ENCODE results near the gene NTN4.

DNA sequence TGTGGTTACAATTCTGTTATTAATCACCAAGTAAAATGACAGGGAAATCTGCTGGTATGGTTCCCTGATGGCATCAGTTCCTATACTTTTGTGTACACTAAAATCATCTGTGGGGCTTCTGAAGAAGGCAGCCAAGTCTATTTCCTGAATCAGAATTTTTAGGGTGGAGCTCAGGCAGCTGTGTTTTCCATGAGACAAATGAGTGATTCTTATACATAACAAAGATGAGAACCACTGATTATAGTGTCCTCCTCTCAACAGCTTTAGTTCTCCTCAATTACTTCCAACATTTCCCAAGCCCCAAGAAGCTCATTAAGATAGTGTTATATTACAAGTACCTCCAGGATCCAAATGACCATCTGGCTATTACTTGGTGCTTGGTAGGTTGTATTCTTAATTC lies 174.8 kb downstream of the NTN4 start:
- peak; percentile 59; the same call in 1 of the 2 replicates for TF ChIP-seq POLR2AphosphoS5 (IDR thresholded peaks at IDR 0.05; ENCODE audit: low read depth, low read length)
- TF ChIP-seq, protein P1, sequence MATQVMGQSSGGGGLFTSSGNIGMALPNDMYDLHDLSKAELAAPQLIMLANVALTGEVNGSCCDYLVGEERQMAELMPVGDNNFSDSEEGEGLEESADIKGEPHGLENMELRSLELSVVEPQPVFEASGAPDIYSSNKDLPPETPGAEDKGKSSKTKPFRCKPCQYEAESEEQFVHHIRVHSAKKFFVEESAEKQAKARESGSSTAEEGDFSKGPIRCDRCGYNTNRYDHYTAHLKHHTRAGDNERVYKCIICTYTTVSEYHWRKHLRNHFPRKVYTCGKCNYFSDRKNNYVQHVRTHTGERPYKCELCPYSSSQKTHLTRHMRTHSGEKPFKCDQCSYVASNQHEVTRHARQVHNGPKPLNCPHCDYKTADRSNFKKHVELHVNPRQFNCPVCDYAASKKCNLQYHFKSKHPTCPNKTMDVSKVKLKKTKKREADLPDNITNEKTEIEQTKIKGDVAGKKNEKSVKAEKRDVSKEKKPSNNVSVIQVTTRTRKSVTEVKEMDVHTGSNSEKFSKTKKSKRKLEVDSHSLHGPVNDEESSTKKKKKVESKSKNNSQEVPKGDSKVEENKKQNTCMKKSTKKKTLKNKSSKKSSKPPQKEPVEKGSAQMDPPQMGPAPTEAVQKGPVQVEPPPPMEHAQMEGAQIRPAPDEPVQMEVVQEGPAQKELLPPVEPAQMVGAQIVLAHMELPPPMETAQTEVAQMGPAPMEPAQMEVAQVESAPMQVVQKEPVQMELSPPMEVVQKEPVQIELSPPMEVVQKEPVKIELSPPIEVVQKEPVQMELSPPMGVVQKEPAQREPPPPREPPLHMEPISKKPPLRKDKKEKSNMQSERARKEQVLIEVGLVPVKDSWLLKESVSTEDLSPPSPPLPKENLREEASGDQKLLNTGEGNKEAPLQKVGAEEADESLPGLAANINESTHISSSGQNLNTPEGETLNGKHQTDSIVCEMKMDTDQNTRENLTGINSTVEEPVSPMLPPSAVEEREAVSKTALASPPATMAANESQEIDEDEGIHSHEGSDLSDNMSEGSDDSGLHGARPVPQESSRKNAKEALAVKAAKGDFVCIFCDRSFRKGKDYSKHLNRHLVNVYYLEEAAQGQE (IDR thresholded peaks at IDR 0.05; ENCODE audit: insufficient read depth in 1 of 2, low read depth in 2 of 2, low read length in 2 of 2) = no peak
- TF ChIP-seq SIN3A (IDR thresholded peaks at IDR 0.05; ENCODE audit: borderline replicate concordance, insufficient read depth, low read length) = peak; percentile 71; the same call in 1 of the 2 replicates
- no peak for TF ChIP-seq TAF1 (IDR thresholded peaks at IDR 0.05; ENCODE audit: borderline replicate concordance, insufficient read depth, low read length)
- TF ChIP-seq FOXP2 (optimal IDR thresholded peaks at IDR 0.05; ENCODE audit: borderline replicate concordance, extremely low read depth, extremely low read length, insufficient read depth) = no peak

Measured in PFSK-1 (cell line).